GM12878 (cell line): ENCODE data around the gene SCD5. TPM values are rescaled to one million over a fixed set of nuclear protein-coding genes. Genes with fewer than 3 reads are reported as not detected.

ENCODE experiments used
- ATAC-seq: fragments of 200-7000 bp; cut with Tn5 transposase; 3 replicates; pipeline ENCODE4 v1.9.1; 2020; ENCODE audit warnings: mild to moderate bottlenecking, moderate library complexity
- BruUV-seq: library from RNA; stranded (reverse); fragments of 400-500 nt; replicated peaks from 2 replicates; lab custom pipeline; 2021; lab: Mats Ljungman, UMichigan
- CTCF ChIA-PET: fragments of 300-600 bp; sonication (Branson Sonifier 250); formaldehyde crosslinking; extraction: SDS; loops from one replicate; lab custom pipeline; 2021; ENCODE audit warnings: inconsistent platforms; lab: Yijun Ruan, JAX
- POLR2A ChIA-PET: fragments of 350-600 bp; formaldehyde crosslinking; extraction: SDS; loops from one replicate; lab custom pipeline; 2021; ENCODE audit warnings: inconsistent platforms; lab: Charles Lee
- RAD21 ChIA-PET: fragments of 300-600 bp; sonication (Branson Sonifier 250); formaldehyde crosslinking; loops from one replicate; lab custom pipeline; 2023; ENCODE audit warnings: antibody characterized with exemption; ENCODE audit not compliant: unreplicated experiment; lab: Charles Lee
- SMC1A ChIA-PET: fragments of 300-600 bp; sonication (Branson Sonifier 250); formaldehyde crosslinking; loops from one replicate; lab custom pipeline; 2023; ENCODE audit not compliant: unreplicated experiment, uncharacterized antibody; lab: Charles Lee
- DNase-seq: peaks from one replicate; pipeline ENCODE4 v3.0.0-alpha.2; 2011; ENCODE audit warnings: low read depth, low spot score
- FAIRE-seq: peaks from 3 replicates; lab custom pipeline; 2011; peaks lifted over from hg19 to GRCh38; lab: Jason Lieb, UNC
- H2AFZ ChIP-seq: 2 replicates; pipeline ENCODE4 v1.6.0; 2011; ENCODE audit warnings: low read depth, low read length, control low read depth; ENCODE audit not compliant: control insufficient read depth
- H3K27ac ChIP-seq: 2 replicates; pipeline ENCODE4 v1.5.1; 2011; ENCODE audit warnings: control low read depth; ENCODE audit not compliant: control insufficient read depth, insufficient read depth
- H3K27me3 ChIP-seq, 2 experiments: replicated peaks in 1 of 2; 2 replicates each; pipeline versions ENCODE4 v1.6.0 to v1.6.1; 2011; ENCODE audit warnings: low read length in 1 of 2; ENCODE audit not compliant: control insufficient read depth in 2 of 2, insufficient read depth in 2 of 2
- H3K36me3 ChIP-seq, 2 experiments: 2 replicates each; pipeline ENCODE4 v1.5.1; 2011; ENCODE audit warnings: low read length in 1 of 2; ENCODE audit not compliant: control insufficient read depth in 2 of 2, insufficient read depth in 2 of 2
- H3K4me1 ChIP-seq: 2 replicates; pipeline ENCODE4 v1.6.1; 2011; ENCODE audit warnings: mild to moderate bottlenecking, low read length, moderate library complexity, mixed read lengths; ENCODE audit not compliant: control insufficient read depth, insufficient read depth
- H3K4me2 ChIP-seq: 2 replicates; pipeline ENCODE4 v1.6.0; 2011; ENCODE audit warnings: control low read depth; ENCODE audit not compliant: control insufficient read depth, insufficient read depth
- H3K4me3 ChIP-seq: fragments of 200-600 bp; sonication (generic); 2 replicates; pipeline ENCODE4 v1.5.1; 2016
- H3K79me2 ChIP-seq: 2 replicates; pipeline ENCODE4 v1.6.0; 2011; ENCODE audit warnings: low read length; ENCODE audit not compliant: control insufficient read depth, insufficient read depth
- H3K9ac ChIP-seq: 2 replicates; pipeline ENCODE4 v1.8.0; 2011; ENCODE audit warnings: low read length, control low read depth, mixed read lengths; ENCODE audit not compliant: control insufficient read depth, insufficient read depth
- H3K9me3 ChIP-seq: replicated peaks from 3 replicates; pipeline ENCODE4 v1.5.1; 2011; ENCODE audit warnings: mild to moderate bottlenecking, low read length; ENCODE audit not compliant: control insufficient read depth, insufficient read depth
- H4K20me1 ChIP-seq: 2 replicates; pipeline ENCODE4 v1.6.0; 2011; ENCODE audit not compliant: control insufficient read depth, insufficient read depth
- ASH2L ChIP-seq: fragments of 300-600, 200-600 bp; sonication (generic); IDR thresholded peaks from 2 replicates; pipeline ENCODE4 v1.6.1; 2017; ENCODE audit warnings: low read depth, mild to moderate bottlenecking, borderline replicate concordance
- BACH1 ChIP-seq: fragments of 450-650 bp; IDR thresholded peaks from 2 replicates; pipeline ENCODE4 v1.6.1; 2017; ENCODE audit warnings: mild to moderate bottlenecking, borderline replicate concordance
- IRF5 ChIP-seq: fragments of 450-650 bp; IDR thresholded peaks from 2 replicates; pipeline ENCODE4 v1.6.1; 2017; ENCODE audit warnings: borderline replicate concordance
- RELB ChIP-seq: fragments of 450-650 bp; IDR thresholded peaks from 2 replicates; pipeline ENCODE4 v1.6.1; 2017; ENCODE audit warnings: low read depth, mild to moderate bottlenecking, moderate library complexity
- WGBS: methylation state at CpG from one replicate; pipeline ENCODE4 v1.1.6; 2016; ENCODE audit warnings: low lambda C conversion rate; ENCODE audit not compliant: insufficient replicate concordance, insufficient coverage; ENCODE audit errors: missing lambda C conversion rate; 5-methylcytosine and 5-hydroxymethylcytosine counted together
- in situ Hi-C: fragments of 300-500 bp; cut with MboI; formaldehyde crosslinking; loops from 9 replicates; pipeline ENCODE4 v1.14.3; 2018; ENCODE audit warnings: mixed read lengths
- intact Hi-C: fragments of 100-400 bp; cut with micrococcal nuclease; formaldehyde crosslinking; loops from one replicate; pipeline ENCODE4 v1.14.2; 2022; ENCODE audit not compliant: unreplicated experiment
- polyA plus RNA-seq, 11 experiments: library from polyadenylated mRNA; depleted of rRNA in 4 of 11; unstranded in 6 of 11; stranded (reverse) in 5 of 11; fragments of >200 nt; fragmentation: Nextera tagmentation in 4 of 11; fragmentation: Illumina TruSeq in 1 of 11; extraction: Ambion mirVana in 4 of 11; extraction: Trizol in 1 of 11; gene quantifications; 1 replicate in 1 of 11; 2 replicates in 10 of 11; pipeline versions ENCODE4 v1.2.1 to v1.2.3, GENCODE V29; 2011 to 2016; ENCODE audit warnings: inconsistent platforms in 2 of 11, missing spikeins in 2 of 11, low read depth in 1 of 11
- total RNA-seq, 4 experiments: library from RNA; depleted of rRNA in 3 of 4; stranded (reverse); fragments of >200 nt in 3 of 4; fragmentation: Illumina TruSeq in 1 of 4; extraction: Trizol in 1 of 4; gene quantifications; 2 replicates each; pipeline versions ENCODE4 v1.2.1 to v1.2.3, GENCODE V29; 2013 to 2021

Gene SCD5
- total and polyA plus RNA-seq, 10 of the 15 experiments (the other 5 are each of a cell fraction or from before 2014, with no cell fraction given), result 2.4 to 15.0 (median 4.2) TPM

- ChIA-PET POLR2A (no interaction called here), SMC1A (interaction anchor here (0.7 kb wide), 1 partner anchor 16 kb away, joined by 3 read pairs; no protein-coding TSS in a partner anchor), CTCF (no interaction called here), RAD21 (no interaction called here)
- Histone ChIP-seq H3K27ac (no peak overlapping the region), H3K9ac (no peak overlapping the region), H3K27me3 (no peaks in the 10 kb centered on the region; a peak in 1 of 4 replicates), H3K9me3 (no peaks in the 10 kb centered on the region), H3K4me3 (no peak overlapping the region), H3K4me2 (no peak overlapping the region), H3K79me2 (no peaks in the 10 kb centered on the region), H3K4me1 (peaks cover 15% of the 10 kb centered on the region), H3K36me3 (no peaks in the 10 kb centered on the region), H2AFZ (no peak overlapping the region), H4K20me1 (no peaks in the 10 kb centered on the region)
- TF ChIP-seq ASH2L (no peak), RELB (no peak), IRF5 (no peak), BACH1 (no peak)
- DNase-seq, result no peak
- BruUV-seq, result no TSS peak
- in situ Hi-C loops (no loop called here), intact Hi-C loops (no loop called here)
- FAIRE-seq, result no peak
- no peak for ATAC-seq
- 26% methylated on average over 5 of the region's 5 CpGs for WGBS
Observed at GRCh38 chr4:82776925-82777542, 21.6 kb downstream of the SCD5 start.
